HEK293 (cell line): Measurements from ENCODE around the gene CAPN15.

Source experiments
- ZNF521 ChIP-seq: fragments of 450-650 bp; formaldehyde crosslinking; IDR thresholded peaks from 2 replicates; pipeline ENCODE4 v1.5.1; 2017; ENCODE audit warnings: missing biosample characterization, mild to moderate bottlenecking, missing genetic modification characterization
- TF ChIP-seq, protein P1 (sequence below): fragments of 450-650 bp; formaldehyde crosslinking; IDR thresholded peaks from 2 replicates; pipeline ENCODE4 v1.5.1; 2016; ENCODE audit warnings: missing biosample characterization, missing genetic modification characterization

DNA sequence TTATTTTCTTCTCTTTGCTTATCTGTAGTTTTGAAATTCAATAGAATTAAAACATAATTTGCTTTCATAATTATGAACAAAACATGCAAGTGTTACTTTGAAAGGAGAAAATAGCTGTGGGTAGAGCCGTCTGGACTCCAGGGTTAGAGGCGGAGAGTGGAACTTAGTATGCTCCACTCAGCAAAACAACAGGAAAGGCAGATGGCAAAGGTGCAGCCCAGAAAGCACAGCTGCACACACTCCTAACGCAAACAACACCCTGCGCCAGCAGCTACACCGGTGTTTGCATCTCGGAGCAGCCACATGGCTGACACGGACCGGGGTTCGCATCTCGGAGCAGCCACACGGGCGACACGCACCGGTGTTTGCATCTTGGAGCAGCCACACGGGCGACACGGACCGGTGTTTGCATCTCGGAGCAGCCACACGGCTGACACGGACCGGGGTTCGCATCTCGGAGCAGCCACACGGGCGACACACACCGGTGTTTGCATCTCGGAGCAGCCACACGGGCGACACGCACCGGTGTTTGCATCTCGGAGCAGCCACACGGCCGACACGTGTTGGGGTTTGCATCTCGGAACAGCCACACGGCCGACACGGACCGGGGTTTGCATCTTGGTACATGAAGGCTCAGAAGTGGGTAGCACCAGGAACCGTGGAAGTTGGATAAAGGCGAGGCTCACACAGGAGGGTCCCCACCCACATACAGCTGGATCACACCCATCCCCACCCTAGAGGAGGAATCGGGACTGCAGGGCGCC is 12.2 kb upstream of the CAPN15 start:
- no peak for TF ChIP-seq ZNF521 (tag by site-specific recombination)
- TF ChIP-seq, protein P1, sequence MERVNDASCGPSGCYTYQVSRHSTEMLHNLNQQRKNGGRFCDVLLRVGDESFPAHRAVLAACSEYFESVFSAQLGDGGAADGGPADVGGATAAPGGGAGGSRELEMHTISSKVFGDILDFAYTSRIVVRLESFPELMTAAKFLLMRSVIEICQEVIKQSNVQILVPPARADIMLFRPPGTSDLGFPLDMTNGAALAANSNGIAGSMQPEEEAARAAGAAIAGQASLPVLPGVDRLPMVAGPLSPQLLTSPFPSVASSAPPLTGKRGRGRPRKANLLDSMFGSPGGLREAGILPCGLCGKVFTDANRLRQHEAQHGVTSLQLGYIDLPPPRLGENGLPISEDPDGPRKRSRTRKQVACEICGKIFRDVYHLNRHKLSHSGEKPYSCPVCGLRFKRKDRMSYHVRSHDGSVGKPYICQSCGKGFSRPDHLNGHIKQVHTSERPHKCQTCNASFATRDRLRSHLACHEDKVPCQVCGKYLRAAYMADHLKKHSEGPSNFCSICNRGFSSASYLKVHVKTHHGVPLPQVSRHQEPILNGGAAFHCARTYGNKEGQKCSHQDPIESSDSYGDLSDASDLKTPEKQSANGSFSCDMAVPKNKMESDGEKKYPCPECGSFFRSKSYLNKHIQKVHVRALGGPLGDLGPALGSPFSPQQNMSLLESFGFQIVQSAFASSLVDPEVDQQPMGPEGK (tag by site-specific recombination) = no peak
